Calu3 (cell line): ENCODE data around the gene STOM. TPM values are rescaled to one million over a fixed set of nuclear protein-coding genes. Genes with fewer than 3 reads are reported as not detected.

Source experiments
- BruUV-seq: library from RNA; stranded (reverse); fragments of 400-500 nt; replicated peaks from 2 replicates; lab custom pipeline; 2021; lab: Mats Ljungman, UMichigan
- CTCF ChIA-PET: fragments of 300-600 bp; sonication (Branson Sonifier 250); formaldehyde crosslinking; loops from one replicate; lab custom pipeline; 2022; ENCODE audit warnings: antibody characterized with exemption; lab: Charles Lee
- DNase-seq: peaks from one replicate; pipeline ENCODE4 v3.0.0; 2022
- H3K27ac Mint-ChIP-seq: one replicate; pipeline ENCODE4 v1.8.0; 2022; ENCODE audit warnings: mixed read lengths; ENCODE audit not compliant: unreplicated experiment
- H3K27me3 Mint-ChIP-seq: one replicate; pipeline ENCODE4 v1.8.0; 2022; ENCODE audit warnings: mixed read lengths; ENCODE audit not compliant: unreplicated experiment
- H3K36me3 Mint-ChIP-seq: one replicate; pipeline ENCODE4 v1.8.0; 2022; ENCODE audit warnings: mild to moderate bottlenecking, moderate library complexity, mixed read lengths; ENCODE audit not compliant: insufficient read depth, unreplicated experiment
- H3K4me1 Mint-ChIP-seq: one replicate; pipeline ENCODE4 v1.8.0; 2022; ENCODE audit warnings: mild to moderate bottlenecking, low read depth, mixed read lengths; ENCODE audit not compliant: unreplicated experiment
- H3K4me3 Mint-ChIP-seq: one replicate; pipeline ENCODE4 v1.8.0; 2022; ENCODE audit warnings: mild to moderate bottlenecking, low read depth, moderate library complexity, mixed read lengths; ENCODE audit not compliant: unreplicated experiment
- H3K9me3 Mint-ChIP-seq: one replicate; pipeline ENCODE4 v1.8.0; 2022; ENCODE audit warnings: low read depth, mixed read lengths; ENCODE audit not compliant: unreplicated experiment
- intact Hi-C: fragments of 100-400 bp; cut with micrococcal nuclease; formaldehyde crosslinking; loops from one replicate; pipeline ENCODE4 v1.10.0; 2022; ENCODE audit not compliant: unreplicated experiment
- total RNA-seq: library from RNA; stranded (reverse); gene quantifications from 2 replicates; pipeline ENCODE4 v1.2.3, GENCODE V29; 2022
- TF ChIP-seq, protein P1 (sequence below): fragments of 200-600 bp; IDR thresholded peaks from one replicate; pipeline ENCODE4 v1.8.0; 2022; ENCODE audit warnings: antibody characterized with exemption; ENCODE audit not compliant: unreplicated experiment

STOM gene
- total RNA-seq, 1 experiment from 2014 or later = 25.5 TPM

DNA sequence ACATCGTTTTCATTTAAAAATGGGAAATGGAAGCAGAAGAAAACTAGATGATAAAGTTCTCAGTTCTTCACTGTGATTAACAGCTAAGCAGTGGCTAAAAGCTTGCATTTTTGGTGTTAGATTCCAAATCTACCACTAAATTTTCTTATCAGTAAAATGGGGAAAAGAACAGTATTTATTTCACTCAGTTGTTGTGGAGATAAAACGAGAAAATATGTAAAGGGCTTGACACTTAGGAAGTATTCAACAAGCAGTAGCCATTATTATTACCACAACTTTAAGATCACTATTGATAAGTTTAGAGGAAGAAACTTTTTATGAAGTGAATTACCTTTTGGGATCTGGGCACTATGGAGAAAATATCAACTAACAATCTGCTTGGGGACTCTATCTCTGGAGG is 4.5 kb downstream of the STOM start:
- Mint-ChIP-seq H3K4me1 (peaks cover 6% of the 10 kb centered on the region), H3K27ac (no peak overlapping the region), H3K4me3 (no peak overlapping the region), H3K9me3 (no peaks in the 10 kb centered on the region), H3K27me3 (no peaks in the 10 kb centered on the region), H3K36me3 (peaks cover 13% of the 10 kb centered on the region)
- TF ChIP-seq, protein P1, sequence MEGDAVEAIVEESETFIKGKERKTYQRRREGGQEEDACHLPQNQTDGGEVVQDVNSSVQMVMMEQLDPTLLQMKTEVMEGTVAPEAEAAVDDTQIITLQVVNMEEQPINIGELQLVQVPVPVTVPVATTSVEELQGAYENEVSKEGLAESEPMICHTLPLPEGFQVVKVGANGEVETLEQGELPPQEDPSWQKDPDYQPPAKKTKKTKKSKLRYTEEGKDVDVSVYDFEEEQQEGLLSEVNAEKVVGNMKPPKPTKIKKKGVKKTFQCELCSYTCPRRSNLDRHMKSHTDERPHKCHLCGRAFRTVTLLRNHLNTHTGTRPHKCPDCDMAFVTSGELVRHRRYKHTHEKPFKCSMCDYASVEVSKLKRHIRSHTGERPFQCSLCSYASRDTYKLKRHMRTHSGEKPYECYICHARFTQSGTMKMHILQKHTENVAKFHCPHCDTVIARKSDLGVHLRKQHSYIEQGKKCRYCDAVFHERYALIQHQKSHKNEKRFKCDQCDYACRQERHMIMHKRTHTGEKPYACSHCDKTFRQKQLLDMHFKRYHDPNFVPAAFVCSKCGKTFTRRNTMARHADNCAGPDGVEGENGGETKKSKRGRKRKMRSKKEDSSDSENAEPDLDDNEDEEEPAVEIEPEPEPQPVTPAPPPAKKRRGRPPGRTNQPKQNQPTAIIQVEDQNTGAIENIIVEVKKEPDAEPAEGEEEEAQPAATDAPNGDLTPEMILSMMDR = no peak
- no TSS peak for BruUV-seq
- intact Hi-C loops = no loop called here
- CTCF ChIA-PET = no interaction called here
- no peak for DNase-seq

DNA sequence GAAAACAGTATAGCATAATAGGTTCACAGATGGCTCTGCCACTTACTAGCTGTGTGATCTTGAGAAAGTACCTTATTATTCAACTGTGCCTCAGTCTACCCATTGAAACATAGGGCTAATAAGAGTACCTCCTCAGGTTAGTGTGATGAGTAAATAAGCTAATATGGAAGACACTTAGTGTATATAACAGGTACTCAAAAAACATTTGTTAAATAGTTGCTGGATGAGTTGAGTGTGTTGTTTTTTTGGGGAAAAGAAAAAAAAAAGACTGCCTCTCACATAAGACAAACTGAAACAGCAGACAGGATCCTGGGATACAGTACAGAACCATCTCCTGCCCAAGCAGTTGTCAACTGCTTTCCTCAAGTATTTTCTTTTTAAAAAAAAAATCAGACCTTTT is 5.2 kb downstream of the STOM start:
- H3K4me1 Mint-ChIP-seq = no peaks in the 10 kb centered on the region
- CTCF ChIA-PET = interaction anchor here (1.7 kb wide), 1 partner anchor 11 kb away, joined by 6 read pairs; no protein-coding TSS in a partner anchor
- H3K36me3 Mint-ChIP-seq = peaks cover 6% of the 10 kb centered on the region
- H3K27me3 Mint-ChIP-seq = no peaks in the 10 kb centered on the region
- TF ChIP-seq, protein P1 = no peak
- no TSS peak for BruUV-seq
- no peak overlapping the region for H3K27ac Mint-ChIP-seq
- no peak overlapping the region for H3K4me3 Mint-ChIP-seq
- H3K9me3 Mint-ChIP-seq = no peaks in the 10 kb centered on the region
- DNase-seq = no peak
- intact Hi-C loops = no loop called here

DNA sequence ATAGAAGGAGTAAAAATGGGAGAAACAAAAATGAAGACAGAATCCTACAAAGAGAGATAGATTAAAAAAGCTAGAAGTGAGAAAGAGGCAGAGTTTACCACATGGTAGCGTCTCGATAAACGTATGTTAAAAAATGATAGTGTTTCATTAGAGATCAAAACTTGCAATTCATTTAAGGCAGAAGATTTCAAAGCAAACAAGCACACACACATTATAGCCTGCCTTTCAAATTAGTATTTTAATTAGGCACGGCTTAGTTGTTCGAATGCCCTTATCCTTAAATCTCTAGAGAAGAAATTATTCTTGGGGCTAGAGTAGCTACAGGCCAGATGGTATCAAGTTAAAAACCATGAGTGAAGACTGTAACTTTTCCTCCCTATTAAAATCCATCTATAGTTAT is 6.0 kb downstream of the STOM start:
- no peaks in the 10 kb centered on the region for H3K9me3 Mint-ChIP-seq
- H3K27ac Mint-ChIP-seq = no peak overlapping the region
- no peaks in the 10 kb centered on the region for H3K27me3 Mint-ChIP-seq
- no peaks in the 10 kb centered on the region for H3K36me3 Mint-ChIP-seq
- BruUV-seq = no TSS peak
- CTCF ChIA-PET = interaction anchor here (1.7 kb wide), 1 partner anchor 10 kb away, joined by 6 read pairs; no protein-coding TSS in a partner anchor
- TF ChIP-seq, protein P1 = no peak
- intact Hi-C loops = no loop called here
- no peaks in the 10 kb centered on the region for H3K4me1 Mint-ChIP-seq
- H3K4me3 Mint-ChIP-seq = no peak overlapping the region
- DNase-seq = no peak

DNA sequence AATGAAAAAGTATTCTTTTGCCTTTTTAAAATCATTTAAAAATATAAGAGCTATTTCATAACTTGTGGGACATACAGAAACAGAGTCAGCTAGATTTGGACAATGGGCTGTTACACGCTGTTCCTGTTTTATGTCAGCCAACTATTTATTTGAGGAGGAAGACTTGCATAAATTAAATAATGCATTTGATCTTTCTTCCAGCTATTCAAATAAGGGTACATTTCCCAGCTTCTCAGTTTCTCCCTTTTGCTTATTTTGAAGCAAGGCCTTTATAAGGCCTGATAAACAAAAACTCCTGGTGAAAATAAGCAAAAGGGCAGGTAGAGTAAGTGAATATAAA is 6.5 kb downstream of the STOM start:
- no peak overlapping the region for H3K27ac Mint-ChIP-seq
- H3K4me1 Mint-ChIP-seq = peaks cover 4% of the 10 kb centered on the region
- TF ChIP-seq, protein P1 = no peak
- H3K4me3 Mint-ChIP-seq = no peak overlapping the region
- intact Hi-C loops = no loop called here
- CTCF ChIA-PET = interaction anchor here (1.7 kb wide), 1 partner anchor 10 kb away, joined by 6 read pairs; no protein-coding TSS in a partner anchor
- BruUV-seq = no TSS peak
- DNase-seq = no peak
- H3K27me3 Mint-ChIP-seq = no peaks in the 10 kb centered on the region
- no peaks in the 10 kb centered on the region for H3K36me3 Mint-ChIP-seq
- no peaks in the 10 kb centered on the region for H3K9me3 Mint-ChIP-seq
